SK-N-SH (cell line): Measurements from ENCODE around the gene RORB. TPM values are rescaled to one million over a fixed set of nuclear protein-coding genes. Genes with fewer than 3 reads are reported as not detected.

Source experiments
- CTCF ChIA-PET: fragments of 300-600, 350-600 bp; formaldehyde crosslinking; extraction: SDS; loops from one replicate; lab custom pipeline; 2021; lab: Yijun Ruan, JAX
- POLR2A ChIA-PET: fragments of 350-600 bp; sonication (Branson Sonifier 250); formaldehyde crosslinking; extraction: SDS; loops from one replicate; lab custom pipeline; 2020; ENCODE audit warnings: antibody characterized with exemption, inconsistent platforms; lab: Yijun Ruan, JAX
- DNase-seq: peaks from one replicate; pipeline ENCODE4 v3.0.0; 2012
- H2AFZ ChIP-seq: fragments of 200-600 bp; sonication (generic); 2 replicates; pipeline ENCODE4 v1.8.1; 2016; ENCODE audit warnings: antibody characterized with exemption, mild to moderate bottlenecking, low read depth
- H3F3A ChIP-seq: fragments of 200-600 bp; sonication (generic); replicated peaks from 2 replicates; pipeline ENCODE3; 2016; ENCODE audit warnings: antibody characterized with exemption, mild to moderate bottlenecking; ENCODE audit not compliant: insufficient read depth
- H3K27ac ChIP-seq, 2 experiments: fragments of 200-500 bp in 1 of 2; fragments of 200-600 bp in 1 of 2; sonication (Bioruptor generic) in 1 of 2; sonication (generic), shearing (Covaris generic) in 1 of 2; 2 replicates each; pipeline versions ENCODE4 v1.5.1 to v1.6.1; 2014 to 2016; ENCODE audit warnings: low read depth in 2 of 2, inconsistent platforms in 1 of 2, low read length in 1 of 2, mild to moderate bottlenecking in 1 of 2, mixed read lengths in 1 of 2
- H3K27me3 ChIP-seq: fragments of 200-600 bp; sonication (generic), shearing (Covaris generic); 2 replicates; pipeline ENCODE4 v1.6.1; 2016; ENCODE audit warnings: mixed run types; ENCODE audit not compliant: insufficient read depth
- H3K36me3 ChIP-seq, 2 experiments: fragments of 200-500 bp in 1 of 2; fragments of 200-600 bp in 1 of 2; sonication (Bioruptor generic) in 1 of 2; sonication (generic) in 1 of 2; replicated peaks in 1 of 2; 2 replicates each; pipeline versions ENCODE3 to v1.5.1; 2014 to 2016; ENCODE audit warnings: low read length in 1 of 2, mild to moderate bottlenecking in 1 of 2; ENCODE audit not compliant: insufficient read depth in 2 of 2, control insufficient read depth in 1 of 2
- H3K4me1 ChIP-seq, 2 experiments: fragments of 200-500 bp in 1 of 2; fragments of 200-600 bp in 1 of 2; sonication (Bioruptor generic) in 1 of 2; sonication (generic), shearing (Covaris generic) in 1 of 2; 2 replicates each; pipeline versions ENCODE4 v1.5.1 to v1.6.1; 2014 to 2016; ENCODE audit warnings: low read depth in 1 of 2, low read length in 1 of 2, mixed run types in 1 of 2; ENCODE audit not compliant: insufficient read depth in 2 of 2, control insufficient read depth in 1 of 2
- H3K4me2 ChIP-seq: fragments of 200-600 bp; sonication (generic), shearing (Covaris generic); 2 replicates; pipeline ENCODE4 v1.6.1; 2017; ENCODE audit warnings: mixed run types
- H3K4me3 ChIP-seq, 2 experiments: fragments of 200-500 bp in 1 of 2; fragments of 200-600 bp in 1 of 2; sonication (Bioruptor generic) in 1 of 2; sonication (generic), shearing (Covaris generic) in 1 of 2; 2 replicates each; pipeline versions ENCODE4 v1.5.1 to v1.8.1; 2014 to 2016; ENCODE audit warnings: low read depth in 2 of 2, inconsistent platforms in 1 of 2, low read length in 1 of 2, mild to moderate bottlenecking in 1 of 2, mixed read lengths in 1 of 2, moderate library complexity in 1 of 2
- H3K79me2 ChIP-seq: fragments of 200-600 bp; sonication (generic); 2 replicates; pipeline ENCODE4 v1.8.1; 2017; ENCODE audit warnings: mild to moderate bottlenecking; ENCODE audit not compliant: insufficient read depth
- H3K9ac ChIP-seq: fragments of 200-600 bp; sonication (generic); 2 replicates; pipeline ENCODE4 v1.6.1; 2017; ENCODE audit warnings: mixed run types
- H3K9me2 ChIP-seq: fragments of 200-600 bp; sonication (generic); 2 replicates; pipeline ENCODE4 v1.6.1; 2017; ENCODE audit warnings: mixed run types
- H3K9me3 ChIP-seq: fragments of 200-600 bp; sonication (generic); 2 replicates; pipeline ENCODE4 v1.6.1; 2017; ENCODE audit warnings: mixed run types, mild to moderate bottlenecking, moderate library complexity
- H4K20me1 ChIP-seq: fragments of 200-600 bp; sonication (generic); 2 replicates; pipeline ENCODE4 v1.6.1; 2017; ENCODE audit warnings: mild to moderate bottlenecking, mixed run types; ENCODE audit not compliant: insufficient read depth
- EP300 ChIP-seq, 2 experiments: IDR thresholded peaks; 2 replicates each; pipeline versions ENCODE4 v1.4.0 to v1.6.1; 2012; ENCODE audit warnings: borderline replicate concordance in 1 of 2, low read depth in 1 of 2, low read length in 1 of 2
- EZH2phosphoT487 ChIP-seq: fragments of 200-600 bp; sonication (generic); IDR thresholded peaks from 2 replicates; pipeline ENCODE4 v1.6.1; 2017; ENCODE audit warnings: low read depth, mixed run types, mild to moderate bottlenecking, antibody characterized with exemption, moderate library complexity, borderline replicate concordance
- FOXM1 ChIP-seq: IDR thresholded peaks from 2 replicates; pipeline ENCODE4 v1.4.0; 2012; ENCODE audit warnings: low read depth, mild to moderate bottlenecking
- MAX ChIP-seq: IDR thresholded peaks from 2 replicates; pipeline ENCODE4 v1.4.0; 2012; ENCODE audit warnings: low read depth
- MEF2A ChIP-seq: IDR thresholded peaks from 2 replicates; pipeline ENCODE4 v1.4.0; 2012; ENCODE audit warnings: low read depth, borderline replicate concordance
- RAD21 ChIP-seq: IDR thresholded peaks from 2 replicates; pipeline ENCODE4 v1.6.1; 2012; ENCODE audit warnings: mild to moderate bottlenecking, low read length
- RFX5 ChIP-seq: IDR thresholded peaks from 2 replicates; pipeline ENCODE4 v1.6.1; 2012; ENCODE audit warnings: mild to moderate bottlenecking, improper control_type of control experiment, low read length
- SMC3 ChIP-seq: IDR thresholded peaks from 2 replicates; pipeline ENCODE4 v1.6.1; 2012; ENCODE audit warnings: low read depth, low read length, improper control_type of control experiment
- TAF1 ChIP-seq: IDR thresholded peaks from 2 replicates; pipeline ENCODE4 v1.6.1; 2012; ENCODE audit warnings: low read depth, mild to moderate bottlenecking, low read length, moderate library complexity, borderline replicate concordance
- USF1 ChIP-seq: IDR thresholded peaks from 2 replicates; pipeline ENCODE4 v1.4.0; 2012; ENCODE audit warnings: low read depth, borderline replicate concordance
- ZBTB33 ChIP-seq: IDR thresholded peaks from 2 replicates; pipeline ENCODE4 v1.4.0; 2012; ENCODE audit warnings: low read depth, borderline replicate concordance
- WGBS: methylation state at CpG from one replicate; pipeline ENCODE4 v1.1.6; 2017; ENCODE audit warnings: low lambda C conversion rate; 5-methylcytosine and 5-hydroxymethylcytosine counted together
- polyA plus RNA-seq, 3 experiments: library from polyadenylated mRNA; depleted of rRNA; stranded (reverse); fragments of >200 nt; gene quantifications; 2 replicates each; pipeline ENCODE4 v1.2.3, GENCODE V29; 2012

Gene RORB
- polyA plus RNA-seq, 1 of the 3 experiments (the other 2 are of a cell fraction) = 0.13 TPM

GRCh38 chr9:74639112-74639511 lies 142.0 kb downstream of the RORB start:
- ChIA-PET CTCF (interaction anchor here (1.2 kb wide), 1 partner anchor 1439 kb away, joined by 3 read pairs; no protein-coding TSS in a partner anchor), POLR2A (no interaction called here)
- TF ChIP-seq FOXM1 = no peak
- H3K4me3 ChIP-seq = no peak overlapping the region
- H3K9ac ChIP-seq = no peak overlapping the region
- no peaks in the 10 kb centered on the region for H3F3A ChIP-seq
- no peak overlapping the region for H3K27ac ChIP-seq
- no peaks in the 10 kb centered on the region for H3K9me2 ChIP-seq
- no peak overlapping the region for H2AFZ ChIP-seq
- H3K36me3 ChIP-seq = no peaks in the 10 kb centered on the region
- H3K4me1 ChIP-seq = no peaks in the 10 kb centered on the region
- no peak for DNase-seq
- no peaks in the 10 kb centered on the region for H4K20me1 ChIP-seq
- H3K9me3 ChIP-seq = no peaks in the 10 kb centered on the region
- H3K4me2 ChIP-seq = no peak overlapping the region
- WGBS = 14% methylated on average over 1 of the region's 1 CpG
- H3K79me2 ChIP-seq = no peaks in the 10 kb centered on the region
- H3K27me3 ChIP-seq = no peaks in the 10 kb centered on the region

GRCh38 chr9:74642376-74642775 lies 145.2 kb downstream of the RORB start:
- Histone ChIP-seq H3K9me3 (no peaks in the 10 kb centered on the region), H3K9me2 (no peaks in the 10 kb centered on the region), H3K4me1 (no peaks in the 10 kb centered on the region; a peak in 1 of 4 replicates), H3K4me2 (no peak overlapping the region), H3K79me2 (no peaks in the 10 kb centered on the region), H3K9ac (no peak overlapping the region), H3K4me3 (no peak overlapping the region), H3F3A (no peaks in the 10 kb centered on the region), H2AFZ (no peak overlapping the region), H4K20me1 (no peaks in the 10 kb centered on the region), H3K27me3 (no peaks in the 10 kb centered on the region), H3K27ac (no peak overlapping the region), H3K36me3 (no peaks in the 10 kb centered on the region)
- POLR2A ChIA-PET = no interaction called here
- no peak for DNase-seq
- 71% methylated on average over 10 of the region's 12 CpGs for WGBS
- TF ChIP-seq MAX = no peak
- CTCF ChIA-PET = interaction anchor here (2.2 kb wide), 1 partner anchor 1373 kb away, joined by 10 read pairs; no protein-coding TSS in a partner anchor

- POLR2A ChIA-PET = no interaction called here
These were observed 146.3 kb downstream of the RORB start for GRCh38 chr9:74643303-74643923.

More at GRCh38 chr9:74643303-74643923, 146.3 kb downstream of the RORB start:
- no peak for DNase-seq
- no peaks in the 10 kb centered on the region for H3K36me3 ChIP-seq
- no peaks in the 10 kb centered on the region; a peak in 1 of 4 replicates for H3K4me1 ChIP-seq
- no peaks in the 10 kb centered on the region for H3K9me3 ChIP-seq
- WGBS = 56% methylated on average over 5 of the region's 5 CpGs
- no peaks in the 10 kb centered on the region for H4K20me1 ChIP-seq
- TF ChIP-seq EP300 (IDR thresholded peaks at IDR 0.05; ENCODE audit: borderline replicate concordance in 1 of 2, low read depth in 1 of 2, low read length in 1 of 2) (no peak), USF1 (no peak), RAD21 (no peak), FOXM1 (no peak), EZH2phosphoT487 (no peak), RFX5 (no peak), TAF1 (no peak), MEF2A (no peak), SMC3 (no peak), ZBTB33 (no peak)
- H3K4me3 ChIP-seq = no peak overlapping the region
- no peak overlapping the region for H3K27ac ChIP-seq
- no peak overlapping the region for H3K4me2 ChIP-seq
- H3K27me3 ChIP-seq = no peaks in the 10 kb centered on the region
- no peaks in the 10 kb centered on the region for H3K79me2 ChIP-seq
- no peaks in the 10 kb centered on the region for H3F3A ChIP-seq
- H2AFZ ChIP-seq = no peak overlapping the region
- no peaks in the 10 kb centered on the region for H3K9me2 ChIP-seq
- CTCF ChIA-PET = interaction anchor here (0.7 to 2.2 kb wide), 11 partner anchors 8 to 1443 kb away, joined by 3 to 16 read pairs (median 3); no protein-coding TSS in a partner anchor
- no peak overlapping the region for H3K9ac ChIP-seq
